IMR-90 (cell line): ENCODE data around the gene ZNF518A. TPM values are rescaled to one million over a fixed set of nuclear protein-coding genes. Genes with fewer than 3 reads are reported as not detected.

ENCODE experiments used
- ATAC-seq: fragments of 200-7000 bp; cut with Tn5 transposase; 2 replicates; pipeline ENCODE4 v1.9.1; 2020; ENCODE audit warnings: low read depth, mild to moderate bottlenecking, moderate library complexity
- BruUV-seq: library from RNA; stranded (reverse); fragments of 400-500 nt; replicated peaks from 2 replicates; lab custom pipeline; 2021; lab: Mats Ljungman, UMichigan
- CTCF ChIA-PET: fragments of 300-600 bp; formaldehyde crosslinking; extraction: SDS; loops from one replicate; lab custom pipeline; 2021; ENCODE audit warnings: antibody characterized with exemption; lab: Yijun Ruan, JAX
- POLR2A ChIA-PET: fragments of 300-600 bp; sonication (Branson Sonifier 250); formaldehyde crosslinking; loops from one replicate; lab custom pipeline; 2022; ENCODE audit warnings: antibody characterized with exemption; ENCODE audit not compliant: unreplicated experiment; lab: Charles Lee
- DNase-seq: peaks from one replicate; pipeline ENCODE4 v3.0.0; 2013
- H2AFZ ChIP-seq: replicated peaks from 2 replicates; pipeline ENCODE3; 2013; ENCODE audit warnings: low read length, mild to moderate bottlenecking; ENCODE audit not compliant: poor library complexity
- H2AK5ac ChIP-seq: 2 replicates; pipeline ENCODE4 v1.6.1; 2013; ENCODE audit warnings: low read depth, low read length, inconsistent platforms
- H2AK9ac ChIP-seq: replicated peaks from 2 replicates; pipeline ENCODE3; 2013; ENCODE audit warnings: mild to moderate bottlenecking, low read depth, low read length, moderate library complexity; ENCODE audit not compliant: poor library complexity
- H2BK120ac ChIP-seq: 2 replicates; pipeline ENCODE4 v1.6.1; 2013; ENCODE audit warnings: low read depth, low read length, inconsistent platforms
- H2BK15ac ChIP-seq: 3 replicates; pipeline ENCODE4 v1.6.1; 2013; ENCODE audit warnings: low read depth, low read length, inconsistent platforms
- H2BK20ac ChIP-seq: 2 replicates; pipeline ENCODE4 v1.6.1; 2013; ENCODE audit warnings: low read depth, mild to moderate bottlenecking, inconsistent platforms, low read length, moderate library complexity
- H2BK5ac ChIP-seq: 2 replicates; pipeline ENCODE4 v1.6.1; 2013; ENCODE audit warnings: mild to moderate bottlenecking, low read depth, low read length, inconsistent platforms; ENCODE audit not compliant: poor library complexity, severe bottlenecking
- H3K14ac ChIP-seq: replicated peaks from 2 replicates; pipeline ENCODE4 v1.6.1; 2013; ENCODE audit warnings: low read depth, low read length, inconsistent platforms
- H3K18ac ChIP-seq: 2 replicates; pipeline ENCODE4 v1.6.1; 2013; ENCODE audit warnings: low read depth, low read length, control low read depth
- H3K23ac ChIP-seq: 2 replicates; pipeline ENCODE4 v1.6.1; 2013; ENCODE audit warnings: low read depth, low read length, inconsistent platforms
- H3K27ac ChIP-seq: 2 replicates; pipeline ENCODE4 v1.5.1; 2013; ENCODE audit warnings: mild to moderate bottlenecking, control low read depth, low read length; ENCODE audit not compliant: insufficient read depth
- H3K27me3 ChIP-seq: 2 replicates; pipeline ENCODE4 v1.6.1; 2013; ENCODE audit warnings: low read length; ENCODE audit not compliant: control insufficient read depth, insufficient read depth
- H3K36me3 ChIP-seq: 2 replicates; pipeline ENCODE4 v1.6.1; 2013; ENCODE audit warnings: low read length, mixed read lengths; ENCODE audit not compliant: control insufficient read depth, insufficient read depth
- H3K4ac ChIP-seq: 2 replicates; pipeline ENCODE4 v1.6.1; 2013; ENCODE audit warnings: low read depth, low read length, inconsistent platforms
- H3K4me1 ChIP-seq: 2 replicates; pipeline ENCODE4 v1.6.1; 2013; ENCODE audit warnings: low read length, mixed read lengths; ENCODE audit not compliant: control insufficient read depth, insufficient read depth
- H3K4me2 ChIP-seq: 2 replicates; pipeline ENCODE4 v1.6.1; 2013; ENCODE audit warnings: low read depth, mild to moderate bottlenecking, control low read depth, low read length, moderate library complexity
- H3K4me3 ChIP-seq: 2 replicates; pipeline ENCODE4 v1.5.1; 2013; ENCODE audit warnings: low read depth, mild to moderate bottlenecking, control low read depth, low read length, moderate library complexity; ENCODE audit not compliant: insufficient read depth
- H3K56ac ChIP-seq: 2 replicates; pipeline ENCODE4 v1.6.1; 2013; ENCODE audit warnings: low read length, inconsistent platforms; ENCODE audit not compliant: insufficient read depth; ENCODE audit errors: extremely low read depth
- H3K79me1 ChIP-seq, 2 experiments: 2 replicates each; pipeline ENCODE4 v1.6.1; 2013; ENCODE audit warnings: low read length in 2 of 2, inconsistent platforms in 1 of 2, low read depth in 1 of 2
- H3K9ac ChIP-seq: 2 replicates; pipeline ENCODE4 v1.6.1; 2013; ENCODE audit warnings: low read depth, low read length, control low read depth
- H3K9me1 ChIP-seq: 2 replicates; pipeline ENCODE4 v1.6.1; 2013; ENCODE audit warnings: low read length, inconsistent platforms; ENCODE audit not compliant: insufficient read depth
- H3K9me3 ChIP-seq: 2 replicates; pipeline ENCODE4 v1.6.1; 2013; ENCODE audit warnings: low read length; ENCODE audit not compliant: control insufficient read depth, insufficient read depth
- H4K20me1 ChIP-seq: 2 replicates; pipeline ENCODE4 v1.6.1; 2013; ENCODE audit warnings: low read length, inconsistent platforms; ENCODE audit not compliant: insufficient read depth
- H4K5ac ChIP-seq: 2 replicates; pipeline ENCODE4 v1.6.1; 2013; ENCODE audit warnings: mild to moderate bottlenecking, low read depth, low read length, control low read depth
- H4K8ac ChIP-seq, 2 experiments: 2 replicates each; pipeline ENCODE4 v1.6.1; 2013; ENCODE audit warnings: low read depth in 2 of 2, low read length in 2 of 2, control low read depth in 1 of 2, inconsistent platforms in 1 of 2
- H4K91ac ChIP-seq: 2 replicates; pipeline ENCODE4 v1.6.1; 2013; ENCODE audit warnings: low read depth, low read length, inconsistent platforms; ENCODE audit not compliant: insufficient read depth
- BHLHE40 ChIP-seq: fragments of 150-350 bp; IDR thresholded peaks from 2 replicates; pipeline ENCODE4 v1.6.1; 2016; ENCODE audit warnings: mild to moderate bottlenecking, low read depth, low read length
- CHD1 ChIP-seq: IDR thresholded peaks from 2 replicates; pipeline ENCODE4 v1.6.1; 2012; ENCODE audit warnings: low read depth, low read length, improper control_type of control experiment
- MAFK ChIP-seq: IDR thresholded peaks from 2 replicates; pipeline ENCODE4 v1.6.1; 2012; ENCODE audit warnings: low read depth, low read length, improper control_type of control experiment
- NFE2L2 ChIP-seq: fragments of 150-350 bp; IDR thresholded peaks from 2 replicates; pipeline ENCODE4 v1.6.1; 2016; ENCODE audit warnings: low read depth, mild to moderate bottlenecking, low read length
- RAD21 ChIP-seq: IDR thresholded peaks from 2 replicates; pipeline ENCODE4 v1.6.1; 2012; ENCODE audit warnings: low read length, improper control_type of control experiment
- WGBS, 2 experiments: methylation state at CpG; one replicate each; pipeline versions ENCODE4 v1.1.5 to v1.1.7; 2013; ENCODE audit warnings: missing lambda C conversion rate in 2 of 2; ENCODE audit not compliant: insufficient read length in 1 of 2; ENCODE audit errors: extremely low coverage in 2 of 2; 5-methylcytosine and 5-hydroxymethylcytosine counted together
- dilution Hi-C: fragments of 300-500 bp; cut with HindIII; formaldehyde crosslinking; loops from one replicate; pipeline ENCODE4 v1.14.3; 2018; ENCODE audit warnings: low sequenced_read_pairs; ENCODE audit not compliant: unreplicated experiment
- in situ Hi-C: fragments of 300-500 bp; cut with MboI; formaldehyde crosslinking; loops from 3 replicates; pipeline ENCODE4 v1.14.3; 2019; ENCODE audit warnings: low sequenced_read_pairs, inconsistent platforms, mixed read lengths
- intact Hi-C: fragments of 100-400 bp; cut with micrococcal nuclease; formaldehyde crosslinking; loops from 2 replicates; pipeline ENCODE4 v1.10.0; 2022
- polyA plus RNA-seq, 3 experiments: library from polyadenylated mRNA; depleted of rRNA; stranded (reverse); fragments of >200 nt; gene quantifications; 2 replicates each; pipeline ENCODE4 v1.2.3, GENCODE V29; 2012; ENCODE audit warnings: low replicate concordance in 1 of 3
- total RNA-seq: library from RNA; depleted of rRNA; stranded (reverse); fragments of >200 nt; gene quantifications from 2 replicates; pipeline ENCODE4 v1.2.3, GENCODE V29; 2012
- TF ChIP-seq, protein P1 (sequence below): fragments of 150-350 bp; IDR thresholded peaks from 2 replicates; pipeline ENCODE4 v1.6.1; 2017; ENCODE audit warnings: mild to moderate bottlenecking, antibody characterized with exemption, low read length, low read depth

ZNF518A gene
- total and polyA plus RNA-seq, 2 of the 4 experiments (the other 2 are of a cell fraction) = 2.1 to 7.9 TPM

DNA sequence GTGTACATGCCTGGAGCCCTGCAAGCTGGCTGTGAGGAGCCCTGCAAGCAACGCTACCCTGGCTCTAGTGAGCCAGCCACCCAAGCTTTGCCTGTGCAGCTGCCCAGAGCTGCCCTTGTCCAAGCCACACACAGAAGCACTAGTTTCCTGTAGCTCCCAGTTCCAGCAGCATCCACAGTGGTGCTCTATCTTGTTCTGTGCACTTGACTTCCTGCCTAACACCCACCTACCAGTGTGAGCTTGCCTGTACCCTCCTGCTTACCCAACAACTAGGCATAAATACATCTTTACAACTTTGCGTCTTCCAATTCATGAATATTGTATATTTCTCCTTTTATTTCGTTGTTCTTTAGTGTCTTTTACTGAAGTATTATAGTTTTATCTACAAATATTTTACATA lies 32.2 kb upstream of the ZNF518A start:
- TF ChIP-seq RAD21 (no peak), NFE2L2 (no peak), CHD1 (no peak), MAFK (no peak), BHLHE40 (no peak)
- TF ChIP-seq, protein P1, sequence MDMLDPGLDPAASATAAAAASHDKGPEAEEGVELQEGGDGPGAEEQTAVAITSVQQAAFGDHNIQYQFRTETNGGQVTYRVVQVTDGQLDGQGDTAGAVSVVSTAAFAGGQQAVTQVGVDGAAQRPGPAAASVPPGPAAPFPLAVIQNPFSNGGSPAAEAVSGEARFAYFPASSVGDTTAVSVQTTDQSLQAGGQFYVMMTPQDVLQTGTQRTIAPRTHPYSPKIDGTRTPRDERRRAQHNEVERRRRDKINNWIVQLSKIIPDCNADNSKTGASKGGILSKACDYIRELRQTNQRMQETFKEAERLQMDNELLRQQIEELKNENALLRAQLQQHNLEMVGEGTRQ = no peak
- Histone ChIP-seq H2BK5ac (no peak overlapping the region), H2AK9ac (no peak overlapping the region), H3K9me3 (no peaks in the 10 kb centered on the region), H3K4me2 (no peak overlapping the region), H2BK20ac (no peak overlapping the region), H4K5ac (no peak overlapping the region), H4K20me1 (no peaks in the 10 kb centered on the region), H3K18ac (no peak overlapping the region), H3K36me3 (no peaks in the 10 kb centered on the region), H2AK5ac (no peak overlapping the region), H3K79me1 (no peaks in the 10 kb centered on the region), H2AFZ (no peak overlapping the region), H4K91ac (no peak overlapping the region), H3K9ac (no peak overlapping the region), H3K23ac (no peak overlapping the region), H3K4ac (no peak overlapping the region), H3K4me1 (no peaks in the 10 kb centered on the region), H4K8ac (no peak overlapping the region), H2BK120ac (no peak overlapping the region), H3K27ac (no peak overlapping the region), H3K14ac (no peak overlapping the region), H3K56ac (no peak overlapping the region), H3K9me1 (no peaks in the 10 kb centered on the region), H3K27me3 (peaks cover 2% of the 10 kb centered on the region), H2BK15ac (no peak overlapping the region), H3K4me3 (no peak overlapping the region)
- ChIA-PET CTCF (no interaction called here), POLR2A (no interaction called here)
- no CpG with 5 or more reads among the region's 3 CpGs for WGBS, 2 experiments
- intact Hi-C loops (no loop called here), in situ Hi-C loops (no loop called here), dilution Hi-C loops (no loop called here)
- DNase-seq (no peak), ATAC-seq (no peak)
- BruUV-seq = no TSS peak
